Testis (tissue), 2 donors: ENCODE data around the gene RIMBP3B.
"Not testable (repeated sequence)": the region's sequence is repeated elsewhere in the genome, so short reads cannot be mapped to it uniquely, and the experiment has no call there.

Experiments
- CTCF ChIP-seq, 3 experiments: fragments of 450-650 bp in 2 of 3; fragments of 200-600 bp in 1 of 3; sonication (generic) in 1 of 3; IDR thresholded peaks; one replicate each; pipeline ENCODE4 v1.5.1; 2016 to 2019; ENCODE audit warnings: antibody characterized with exemption in 3 of 3, mild to moderate bottlenecking in 2 of 3, moderate library complexity in 1 of 3
- POLR2A ChIP-seq: fragments of 450-650 bp; IDR thresholded peaks from one replicate; pipeline ENCODE4 v1.6.1; 2017; ENCODE audit warnings: antibody characterized with exemption, mild to moderate bottlenecking, moderate library complexity

DNA sequence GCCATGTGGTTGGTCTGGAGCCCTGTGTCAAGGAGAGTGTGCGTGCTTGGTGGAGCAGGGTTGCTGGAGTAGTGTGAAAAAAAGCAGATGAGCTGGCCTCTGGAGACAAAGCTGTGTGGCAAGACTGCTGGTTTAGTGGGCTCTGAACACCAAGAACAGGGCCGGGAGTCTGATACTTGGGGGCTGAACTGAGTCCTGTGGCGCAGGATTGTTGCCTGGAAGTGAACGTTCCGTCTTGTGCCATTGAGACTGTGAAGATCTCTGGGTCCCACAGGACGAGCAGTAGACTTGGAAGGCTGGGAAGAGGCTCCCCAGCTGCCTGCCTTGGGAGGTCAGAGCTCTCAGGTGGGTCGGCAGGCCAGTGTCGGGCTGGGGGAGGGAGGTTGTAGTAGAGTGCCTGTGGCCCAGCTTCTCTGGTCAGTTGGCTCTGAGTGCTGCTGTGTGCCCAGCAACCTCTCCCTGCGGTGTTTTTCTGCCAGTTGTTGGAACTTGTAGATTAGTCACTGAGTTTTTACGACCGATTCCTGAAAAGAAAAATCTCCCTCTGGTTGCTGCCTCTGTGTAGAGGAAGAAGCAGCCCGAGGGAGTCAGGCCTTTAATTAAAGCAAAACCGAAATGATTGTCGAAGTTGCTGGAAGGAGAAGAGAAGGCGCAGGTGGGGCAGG lies 35.6 kb downstream of the RIMBP3B start:
- TF ChIP-seq CTCF (IDR thresholded peaks at IDR 0.05); POLR2A: not testable (repeated sequence)
